ENCODE data around the gene RGS6. TPM values are rescaled to one million over a fixed set of nuclear protein-coding genes. Genes with fewer than 3 reads are reported as not detected.

RGS6 gene
- polyA plus RNA-seq, 2 donors = 0.11 to 0.29 TPM

DNA sequence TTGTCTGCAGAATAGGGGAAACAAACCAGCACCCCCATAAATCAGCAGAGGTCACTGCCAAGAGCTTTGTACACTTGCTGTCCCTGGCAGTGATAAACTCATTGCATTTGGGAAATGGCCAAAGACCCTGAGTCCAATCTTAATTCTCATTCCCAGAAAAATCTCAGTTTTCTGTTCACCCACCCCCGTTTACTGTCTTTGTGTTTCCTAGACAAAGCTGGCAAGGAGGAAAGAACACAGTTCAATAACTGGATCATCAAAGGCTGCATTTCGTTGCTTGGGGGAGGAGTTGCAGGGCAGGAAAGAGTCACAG lies 596.6 kb downstream of the RGS6 start:
- no peaks in the 10 kb centered on the region for H3K27me3 ChIP-seq (ENCODE audit: control insufficient read depth in 1 of 2, insufficient read depth in 2 of 2, low read length in 2 of 2)
- no peak overlapping the region for H3K4me3 ChIP-seq (ENCODE audit: low read depth in 1 of 2, low read length in 2 of 2)
- no peak overlapping the region for H3K27ac ChIP-seq (ENCODE audit: low read depth in 2 of 2, low read length in 1 of 2)
- WGBS, 2 donors = 51 to 54% methylated on average over 2 of the region's 2 CpGs
- no peaks in the 10 kb centered on the region for H3K36me3 ChIP-seq (ENCODE audit: control insufficient read depth in 2 of 2, insufficient read depth in 2 of 2, low read length in 1 of 2)
- no peaks in the 10 kb centered on the region for H3K4me1 ChIP-seq (ENCODE audit: control insufficient read depth in 2 of 2, insufficient read depth in 2 of 2, low read length in 1 of 2)
- H3K9me3 ChIP-seq (ENCODE audit: control insufficient read depth in 2 of 2, insufficient read depth in 1 of 2, low read depth in 1 of 2, low read length in 1 of 2) = no peaks in the 10 kb centered on the region

DNA sequence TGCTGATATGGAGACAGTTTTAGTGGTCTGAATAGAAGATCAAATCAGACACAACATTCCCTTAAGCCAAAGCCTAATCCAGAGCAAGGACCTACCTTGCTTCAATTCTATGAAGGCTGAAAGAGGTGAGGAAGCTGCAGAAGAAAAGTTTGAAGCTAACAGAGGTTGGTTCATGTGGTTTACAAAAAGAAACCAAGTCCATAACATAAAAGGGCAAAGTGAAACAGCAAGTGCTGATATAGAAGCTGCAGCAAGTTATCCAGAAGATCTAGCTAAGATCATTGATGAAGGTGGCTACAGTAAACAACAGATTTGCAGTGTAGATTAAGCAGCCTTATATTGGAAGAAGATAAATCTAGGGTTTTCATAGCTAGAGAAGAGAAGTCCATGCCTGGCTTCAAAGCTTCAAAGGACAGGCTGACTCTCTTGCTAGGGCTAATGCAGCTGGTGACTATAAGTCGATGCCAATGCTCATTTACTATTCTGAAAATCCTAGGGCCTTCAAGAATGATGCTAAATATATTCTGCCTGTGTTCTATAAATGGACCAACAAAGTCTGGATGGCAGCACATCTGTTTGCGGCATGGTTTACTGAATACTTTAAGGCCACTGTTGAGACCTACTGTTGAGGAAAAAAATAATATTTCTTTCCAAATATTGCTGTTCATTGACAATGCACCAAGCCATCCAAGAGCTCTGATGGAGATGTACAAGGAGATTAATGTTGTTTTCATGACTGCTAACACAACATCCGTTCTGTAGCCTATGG lies 600.6 kb downstream of the RGS6 start:
- WGBS, 2 donors = 80 to 85% methylated on average over 3 of the region's 3 CpGs
- H3K36me3 ChIP-seq (ENCODE audit: control insufficient read depth in 2 of 2, insufficient read depth in 2 of 2, low read length in 1 of 2) = no peaks in the 10 kb centered on the region

DNA sequence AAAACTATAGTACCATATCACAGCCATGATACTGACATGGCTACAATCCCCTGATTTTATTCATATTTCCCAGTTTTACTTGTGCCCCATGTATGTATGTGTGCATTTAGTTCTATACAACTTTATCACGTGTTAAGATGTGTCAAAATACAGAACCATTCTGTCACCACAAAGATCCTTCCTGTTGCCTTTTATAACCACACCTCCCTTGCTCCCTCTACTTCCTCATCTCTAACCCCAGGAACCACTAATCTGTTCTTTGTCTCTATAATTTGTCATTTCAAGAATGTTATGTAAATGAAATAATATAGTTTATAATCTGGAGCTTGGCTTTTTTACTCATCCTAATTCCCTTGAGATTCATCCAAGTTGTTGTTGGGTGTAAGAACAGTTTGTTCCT lies 603.3 kb downstream of the RGS6 start:
- Histone ChIP-seq H3K27me3 (ENCODE audit: control insufficient read depth in 1 of 2, insufficient read depth in 2 of 2, low read length in 2 of 2) (no peaks in the 10 kb centered on the region), H3K4me1 (ENCODE audit: control insufficient read depth in 2 of 2, insufficient read depth in 2 of 2, low read length in 1 of 2) (no peaks in the 10 kb centered on the region), H3K9me3 (ENCODE audit: control insufficient read depth in 2 of 2, insufficient read depth in 1 of 2, low read depth in 1 of 2, low read length in 1 of 2) (peaks cover 0 to 3% of the 10 kb centered on the region in 2 donors), H3K4me3 (ENCODE audit: low read depth in 1 of 2, low read length in 2 of 2) (no peak overlapping the region), H3K36me3 (ENCODE audit: control insufficient read depth in 2 of 2, insufficient read depth in 2 of 2, low read length in 1 of 2) (no peaks in the 10 kb centered on the region), H3K27ac (ENCODE audit: low read depth in 2 of 2, low read length in 1 of 2) (no peak overlapping the region)
- 51 to 58% methylated on average over 1 of the region's 1 CpG for WGBS, 2 donors

More for the DNA sequence above, 600.6 kb downstream of the RGS6 start:
- peaks cover 0 to 3% of the 10 kb centered on the region in 2 donors for H3K9me3 ChIP-seq (ENCODE audit: control insufficient read depth in 2 of 2, insufficient read depth in 1 of 2, low read depth in 1 of 2, low read length in 1 of 2)
- no peaks in the 10 kb centered on the region for H3K4me1 ChIP-seq (ENCODE audit: control insufficient read depth in 2 of 2, insufficient read depth in 2 of 2, low read length in 1 of 2)
- H3K27ac ChIP-seq (ENCODE audit: low read depth in 2 of 2, low read length in 1 of 2) = no peak overlapping the region
- H3K4me3 ChIP-seq (ENCODE audit: low read depth in 1 of 2, low read length in 2 of 2) = no peak overlapping the region
- no peaks in the 10 kb centered on the region for H3K27me3 ChIP-seq (ENCODE audit: control insufficient read depth in 1 of 2, insufficient read depth in 2 of 2, low read length in 2 of 2)

DNA sequence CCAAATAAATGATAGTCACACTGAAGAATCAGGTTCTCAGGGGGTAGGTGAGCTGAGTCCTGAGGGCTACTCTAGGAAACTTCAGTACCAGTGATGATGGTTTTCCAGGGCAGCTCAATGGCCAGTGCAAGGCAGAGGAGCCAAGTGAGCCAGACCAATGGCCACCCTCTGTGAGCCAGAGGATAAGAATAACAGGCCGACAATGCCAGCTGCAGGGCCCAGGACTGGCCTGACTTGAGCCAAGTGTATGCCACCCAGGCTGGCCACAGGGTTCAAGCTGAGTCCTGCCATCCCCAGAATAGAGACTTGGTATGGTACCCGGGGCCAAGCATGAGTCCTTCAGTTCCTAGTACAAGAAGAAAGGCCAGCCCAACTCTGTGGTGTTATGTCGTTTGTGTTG lies 606.2 kb downstream of the RGS6 start:
- WGBS, 2 donors = 88 to 91% methylated on average over 3 of the region's 3 CpGs
- no peak overlapping the region for H3K27ac ChIP-seq (ENCODE audit: low read depth in 2 of 2, low read length in 1 of 2)
- H3K9me3 ChIP-seq (ENCODE audit: control insufficient read depth in 2 of 2, insufficient read depth in 1 of 2, low read depth in 1 of 2, low read length in 1 of 2) = peaks cover 0 to 5% of the 10 kb centered on the region in 2 donors
- no peak overlapping the region for H3K4me3 ChIP-seq (ENCODE audit: low read depth in 1 of 2, low read length in 2 of 2)
- H3K27me3 ChIP-seq (ENCODE audit: control insufficient read depth in 1 of 2, insufficient read depth in 2 of 2, low read length in 2 of 2) = no peaks in the 10 kb centered on the region
- no peaks in the 10 kb centered on the region for H3K36me3 ChIP-seq (ENCODE audit: control insufficient read depth in 2 of 2, insufficient read depth in 2 of 2, low read length in 1 of 2)
- H3K4me1 ChIP-seq (ENCODE audit: control insufficient read depth in 2 of 2, insufficient read depth in 2 of 2, low read length in 1 of 2) = no peaks in the 10 kb centered on the region

DNA sequence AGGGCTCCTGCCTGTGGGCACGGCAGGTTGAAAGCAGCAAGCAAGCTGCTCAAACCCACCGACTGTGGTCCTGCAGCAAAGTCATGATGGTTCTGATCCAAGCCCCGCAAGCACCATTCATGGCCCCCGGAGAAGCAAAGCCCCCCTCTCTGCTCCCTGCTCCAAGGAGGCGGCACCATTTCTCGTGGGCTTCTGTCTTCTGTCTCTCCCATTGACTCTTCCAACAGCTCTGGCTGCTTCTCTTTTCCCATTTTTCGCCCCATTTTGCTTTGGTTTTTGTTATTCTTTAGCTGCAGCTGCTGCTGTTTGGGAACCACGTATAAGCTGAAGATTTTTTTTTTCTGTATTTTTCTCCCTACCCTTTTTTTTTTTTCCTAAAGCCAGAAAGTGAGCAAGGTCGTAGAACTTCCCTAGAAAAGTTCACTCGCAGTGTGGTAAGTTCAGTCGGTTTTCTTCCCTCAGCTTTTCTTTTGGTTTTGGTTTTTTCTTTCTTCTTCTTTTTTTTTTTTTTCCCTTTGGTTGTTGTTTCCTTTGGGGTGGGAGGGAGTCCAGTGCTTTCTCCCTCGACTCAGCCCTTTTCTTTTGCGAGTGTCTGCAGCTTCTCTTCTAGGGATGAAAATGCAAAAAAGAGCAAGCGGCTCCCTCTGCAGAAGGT lies 607.6 kb downstream of the RGS6 start:
- peaks cover 3 to 5% of the 10 kb centered on the region in 2 donors for H3K4me1 ChIP-seq (ENCODE audit: control insufficient read depth in 2 of 2, insufficient read depth in 2 of 2, low read length in 1 of 2)
- peaks cover 0 to 3% of the 10 kb centered on the region in 2 donors for H3K9me3 ChIP-seq (ENCODE audit: control insufficient read depth in 2 of 2, insufficient read depth in 1 of 2, low read depth in 1 of 2, low read length in 1 of 2)
- 78 to 79% methylated on average over 14 of the region's 14 CpGs for WGBS, 2 donors
- H3K27me3 ChIP-seq (ENCODE audit: control insufficient read depth in 1 of 2, insufficient read depth in 2 of 2, low read length in 2 of 2) = no peaks in the 10 kb centered on the region
- no peaks in the 10 kb centered on the region for H3K36me3 ChIP-seq (ENCODE audit: control insufficient read depth in 2 of 2, insufficient read depth in 2 of 2, low read length in 1 of 2)
- no peak overlapping the region for H3K4me3 ChIP-seq (ENCODE audit: low read depth in 1 of 2, low read length in 2 of 2)
- no peak overlapping the region for H3K27ac ChIP-seq (ENCODE audit: low read depth in 2 of 2, low read length in 1 of 2)

DNA sequence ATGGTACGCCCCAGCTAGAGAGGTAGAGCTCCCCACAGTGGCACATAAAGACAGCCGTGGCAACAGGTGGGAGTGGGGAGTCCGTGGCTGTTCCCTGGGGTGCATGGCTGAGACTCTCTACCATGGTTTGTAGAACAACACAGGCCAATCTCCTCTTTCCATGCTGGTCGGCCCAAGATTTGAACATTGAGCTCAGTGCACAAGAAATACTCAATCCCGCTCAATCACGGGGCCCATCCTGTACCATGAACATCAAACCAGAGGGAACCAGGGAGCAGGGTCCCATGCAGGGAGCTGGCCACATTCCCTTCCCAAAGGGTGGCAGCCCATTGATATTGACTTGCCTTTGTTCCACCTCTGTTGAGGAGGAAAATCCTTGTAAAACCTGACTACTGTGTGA lies 608.6 kb downstream of the RGS6 start:
- H3K4me1 ChIP-seq (ENCODE audit: control insufficient read depth in 2 of 2, insufficient read depth in 2 of 2, low read length in 1 of 2) = peaks cover 3 to 9% of the 10 kb centered on the region in 2 donors
- H3K9me3 ChIP-seq (ENCODE audit: control insufficient read depth in 2 of 2, insufficient read depth in 1 of 2, low read depth in 1 of 2, low read length in 1 of 2) = peaks cover 0 to 2% of the 10 kb centered on the region in 2 donors
- H3K27me3 ChIP-seq (ENCODE audit: control insufficient read depth in 1 of 2, insufficient read depth in 2 of 2, low read length in 2 of 2) = no peaks in the 10 kb centered on the region
- H3K36me3 ChIP-seq (ENCODE audit: control insufficient read depth in 2 of 2, insufficient read depth in 2 of 2, low read length in 1 of 2) = no peaks in the 10 kb centered on the region
- H3K4me3 ChIP-seq (ENCODE audit: low read depth in 1 of 2, low read length in 2 of 2) = no peak overlapping the region
- no peak overlapping the region for H3K27ac ChIP-seq (ENCODE audit: low read depth in 2 of 2, low read length in 1 of 2)
- 89 to 95% methylated on average over 6 of the region's 6 CpGs for WGBS, 2 donors

DNA sequence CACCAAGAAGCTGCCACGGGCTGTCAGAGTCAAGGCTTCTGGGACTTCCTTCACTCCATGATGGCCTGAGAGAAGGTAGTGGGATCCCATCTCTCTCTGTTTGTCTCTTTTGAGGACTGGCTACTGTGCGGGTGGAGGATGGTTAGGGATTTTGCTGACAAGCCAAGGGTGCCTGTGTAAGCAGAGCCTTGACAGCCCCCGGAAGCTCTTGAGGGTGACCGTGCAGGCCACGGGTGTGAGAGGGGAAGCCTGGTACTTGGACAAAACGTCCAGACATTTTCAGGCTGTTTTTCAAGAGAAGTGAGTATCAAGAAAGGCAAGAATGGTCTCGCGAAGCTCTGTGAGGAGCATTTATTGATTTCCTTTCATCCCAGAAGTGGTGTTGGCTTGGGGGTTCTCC lies 609.3 kb downstream of the RGS6 start:
- Histone ChIP-seq H3K4me3 (ENCODE audit: low read depth in 1 of 2, low read length in 2 of 2) (no peak overlapping the region), H3K9me3 (ENCODE audit: control insufficient read depth in 2 of 2, insufficient read depth in 1 of 2, low read depth in 1 of 2, low read length in 1 of 2) (peaks cover 0 to 2% of the 10 kb centered on the region in 2 donors), H3K27me3 (ENCODE audit: control insufficient read depth in 1 of 2, insufficient read depth in 2 of 2, low read length in 2 of 2) (no peaks in the 10 kb centered on the region), H3K36me3 (ENCODE audit: control insufficient read depth in 2 of 2, insufficient read depth in 2 of 2, low read length in 1 of 2) (no peaks in the 10 kb centered on the region), H3K27ac (ENCODE audit: low read depth in 2 of 2, low read length in 1 of 2) (no peak overlapping the region), H3K4me1 (ENCODE audit: control insufficient read depth in 2 of 2, insufficient read depth in 2 of 2, low read length in 1 of 2) (peaks cover 3 to 9% of the 10 kb centered on the region in 2 donors)
- WGBS, 2 donors = 86 to 90% methylated on average over 8 of the region's 8 CpGs

DNA sequence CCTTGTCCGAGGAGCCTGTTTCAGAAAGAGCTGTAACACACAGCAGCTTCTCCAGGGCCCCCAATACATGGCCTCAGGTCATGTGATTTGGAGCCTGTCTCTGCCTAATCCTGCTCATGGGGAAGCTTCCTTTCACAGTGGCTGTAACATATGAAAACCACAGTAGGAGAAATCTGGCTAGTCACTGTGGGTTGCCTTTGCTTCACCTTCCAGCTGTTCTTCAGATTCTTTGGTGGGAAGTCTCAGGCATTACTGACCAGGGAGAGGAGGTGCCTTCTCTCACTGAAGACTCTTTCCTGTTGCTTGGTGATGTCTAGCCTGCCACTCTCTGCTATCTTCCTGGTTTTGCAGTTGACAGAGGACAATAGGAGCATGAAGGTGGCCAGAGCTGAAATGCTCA lies 611.1 kb downstream of the RGS6 start:
- Histone ChIP-seq H3K4me3 (ENCODE audit: low read depth in 1 of 2, low read length in 2 of 2) (no peak overlapping the region), H3K36me3 (ENCODE audit: control insufficient read depth in 2 of 2, insufficient read depth in 2 of 2, low read length in 1 of 2) (no peaks in the 10 kb centered on the region), H3K27ac (ENCODE audit: low read depth in 2 of 2, low read length in 1 of 2) (no peak overlapping the region), H3K9me3 (ENCODE audit: control insufficient read depth in 2 of 2, insufficient read depth in 1 of 2, low read depth in 1 of 2, low read length in 1 of 2) (peaks cover 0 to 2% of the 10 kb centered on the region in 2 donors), H3K27me3 (ENCODE audit: control insufficient read depth in 1 of 2, insufficient read depth in 2 of 2, low read length in 2 of 2) (no peaks in the 10 kb centered on the region), H3K4me1 (ENCODE audit: control insufficient read depth in 2 of 2, insufficient read depth in 2 of 2, low read length in 1 of 2) (peaks cover 3 to 9% of the 10 kb centered on the region in 2 donors)
- 83 to 100% methylated on average over 1 of the region's 1 CpG for WGBS, 2 donors

DNA sequence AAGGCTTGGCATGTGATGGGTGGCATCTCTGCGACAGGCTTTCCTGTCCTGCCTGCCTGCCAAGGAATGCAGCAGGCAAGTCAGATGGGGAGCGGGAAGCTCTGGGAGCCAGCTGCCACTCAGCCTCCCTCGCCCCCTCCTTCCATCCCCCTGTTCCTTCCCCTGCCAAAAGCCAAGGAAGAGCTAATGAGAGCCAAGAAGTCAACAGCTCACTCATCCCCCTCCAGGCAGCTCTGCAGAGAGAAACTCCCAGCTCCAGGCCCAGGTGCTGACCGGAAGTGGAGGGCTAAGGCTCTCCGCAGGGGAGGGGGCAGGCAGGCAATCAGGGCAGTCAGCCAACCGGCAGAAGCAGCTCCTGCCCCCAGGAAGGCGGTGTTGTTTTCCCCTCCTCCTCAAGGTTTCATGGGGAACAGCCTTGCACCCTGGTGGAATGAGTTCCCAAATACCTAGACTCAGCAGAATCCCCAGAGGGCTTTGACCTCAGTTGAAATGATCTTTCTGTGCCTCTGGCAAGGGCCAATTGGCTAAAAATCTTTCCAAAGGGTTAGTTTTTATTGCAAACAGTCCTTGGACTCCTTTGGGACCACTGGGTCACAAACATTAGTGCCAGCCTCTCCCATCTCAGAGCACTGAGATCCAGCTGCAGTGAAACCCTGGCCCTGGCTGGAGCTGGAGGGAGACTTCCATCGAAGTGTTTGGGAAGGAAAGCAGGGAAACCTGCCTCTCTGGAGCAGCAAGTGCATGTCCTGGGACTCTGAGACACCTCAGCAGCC lies 612.6 kb downstream of the RGS6 start:
- peaks cover 3 to 9% of the 10 kb centered on the region in 2 donors for H3K4me1 ChIP-seq (ENCODE audit: control insufficient read depth in 2 of 2, insufficient read depth in 2 of 2, low read length in 1 of 2)
- H3K27me3 ChIP-seq (ENCODE audit: control insufficient read depth in 1 of 2, insufficient read depth in 2 of 2, low read length in 2 of 2) = no peaks in the 10 kb centered on the region
- H3K27ac ChIP-seq (ENCODE audit: low read depth in 2 of 2, low read length in 1 of 2) = no peak overlapping the region
- peaks cover 0 to 2% of the 10 kb centered on the region in 2 donors for H3K9me3 ChIP-seq (ENCODE audit: control insufficient read depth in 2 of 2, insufficient read depth in 1 of 2, low read depth in 1 of 2, low read length in 1 of 2)
- H3K4me3 ChIP-seq (ENCODE audit: low read depth in 1 of 2, low read length in 2 of 2) = no peak overlapping the region
- 32 to 38% methylated on average over 8 of the region's 8 CpGs for WGBS, 2 donors
- no peaks in the 10 kb centered on the region for H3K36me3 ChIP-seq (ENCODE audit: control insufficient read depth in 2 of 2, insufficient read depth in 2 of 2, low read length in 1 of 2)

All from esophagus (tissue), 2 donors.